GM18502 (cell line): ENCODE results near the gene FOXK2.

Experiments used
- ATAC-seq: cut with Tn5 transposase; IDR thresholded peaks from one replicate; pipeline ENCODE4 v1.9.1; 2021; ENCODE audit warnings: mild to moderate bottlenecking; ENCODE audit not compliant: unreplicated experiment, poor library complexity

FOXK2 gene

DNA sequence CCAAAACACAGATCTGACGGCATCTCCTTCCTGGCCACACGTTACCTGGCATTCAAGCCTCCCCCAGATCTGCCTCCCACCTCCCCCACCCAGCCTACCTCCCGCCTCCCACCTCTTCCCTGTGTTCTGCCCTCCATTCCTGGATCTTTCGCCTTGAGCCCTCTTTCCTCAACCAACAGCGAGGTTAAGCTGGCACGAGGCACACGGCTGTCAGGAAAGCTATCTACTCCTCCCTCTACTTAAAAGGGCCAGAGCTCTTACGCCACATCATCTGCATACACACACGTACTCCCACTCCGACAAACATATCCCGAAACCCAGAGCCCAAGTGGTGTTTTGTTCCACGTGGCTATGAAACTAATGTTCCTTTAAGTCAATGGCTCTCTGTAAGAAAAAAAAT, 110.7 kb downstream of the FOXK2 start:
- no peak for ATAC-seq

DNA sequence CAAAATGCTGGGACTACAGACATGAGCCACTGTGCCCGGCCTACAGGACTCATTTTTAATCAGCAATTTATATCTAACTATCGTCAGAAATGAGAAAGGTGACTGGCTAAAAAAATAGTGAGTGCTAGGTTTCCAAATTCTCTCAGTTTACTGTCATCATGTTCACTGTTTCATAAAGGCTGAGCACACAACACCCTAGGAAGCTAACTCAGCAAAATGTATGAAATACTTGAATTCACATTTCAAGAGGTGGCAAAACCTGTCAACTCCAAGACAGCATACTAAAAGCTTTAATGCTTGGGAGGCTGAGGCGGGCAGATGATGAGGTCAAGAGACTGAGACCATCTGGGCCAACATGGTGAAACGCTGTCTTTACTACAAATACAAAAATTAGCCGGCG, 112.0 kb downstream of the FOXK2 start:
- no peak for ATAC-seq

DNA sequence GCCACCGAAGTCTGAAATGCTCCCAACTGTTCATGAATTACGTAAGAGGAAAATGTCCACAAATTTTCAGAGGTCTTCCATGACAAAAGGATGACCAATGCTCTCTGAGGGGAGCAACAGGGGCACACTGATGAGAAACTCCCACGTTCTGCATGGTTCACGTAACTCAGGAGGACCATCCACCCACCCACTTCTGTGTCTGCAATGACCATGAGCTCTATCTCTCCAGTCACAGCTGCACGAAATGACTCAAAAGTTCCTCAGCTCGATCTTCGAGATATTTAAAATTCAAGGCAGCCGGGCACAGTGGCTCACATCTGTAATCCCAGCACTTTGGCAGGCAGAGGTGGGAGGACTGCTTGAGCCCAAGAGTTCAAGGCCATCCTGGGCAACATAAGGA, 112.9 kb downstream of the FOXK2 start:
- no peak for ATAC-seq

DNA sequence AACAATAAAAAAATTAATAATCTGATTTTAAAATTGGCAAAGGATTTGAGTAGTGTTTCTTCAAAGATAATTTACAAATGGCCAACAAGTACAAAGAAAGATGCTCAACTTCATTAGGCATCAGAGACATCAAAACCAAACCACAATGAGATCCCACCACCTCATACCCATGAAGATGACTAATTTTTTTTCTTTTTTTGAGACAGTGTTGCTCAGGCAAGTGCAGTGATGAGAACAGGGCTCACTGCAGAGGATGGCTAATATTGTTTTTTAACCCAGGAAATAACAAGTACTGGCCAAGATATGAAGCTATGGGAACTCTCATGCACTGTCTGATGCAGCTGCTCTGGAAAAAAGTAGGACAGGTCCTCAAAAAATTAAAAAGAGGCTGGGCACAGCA, 113.8 kb downstream of the FOXK2 start:
- no peak for ATAC-seq

DNA sequence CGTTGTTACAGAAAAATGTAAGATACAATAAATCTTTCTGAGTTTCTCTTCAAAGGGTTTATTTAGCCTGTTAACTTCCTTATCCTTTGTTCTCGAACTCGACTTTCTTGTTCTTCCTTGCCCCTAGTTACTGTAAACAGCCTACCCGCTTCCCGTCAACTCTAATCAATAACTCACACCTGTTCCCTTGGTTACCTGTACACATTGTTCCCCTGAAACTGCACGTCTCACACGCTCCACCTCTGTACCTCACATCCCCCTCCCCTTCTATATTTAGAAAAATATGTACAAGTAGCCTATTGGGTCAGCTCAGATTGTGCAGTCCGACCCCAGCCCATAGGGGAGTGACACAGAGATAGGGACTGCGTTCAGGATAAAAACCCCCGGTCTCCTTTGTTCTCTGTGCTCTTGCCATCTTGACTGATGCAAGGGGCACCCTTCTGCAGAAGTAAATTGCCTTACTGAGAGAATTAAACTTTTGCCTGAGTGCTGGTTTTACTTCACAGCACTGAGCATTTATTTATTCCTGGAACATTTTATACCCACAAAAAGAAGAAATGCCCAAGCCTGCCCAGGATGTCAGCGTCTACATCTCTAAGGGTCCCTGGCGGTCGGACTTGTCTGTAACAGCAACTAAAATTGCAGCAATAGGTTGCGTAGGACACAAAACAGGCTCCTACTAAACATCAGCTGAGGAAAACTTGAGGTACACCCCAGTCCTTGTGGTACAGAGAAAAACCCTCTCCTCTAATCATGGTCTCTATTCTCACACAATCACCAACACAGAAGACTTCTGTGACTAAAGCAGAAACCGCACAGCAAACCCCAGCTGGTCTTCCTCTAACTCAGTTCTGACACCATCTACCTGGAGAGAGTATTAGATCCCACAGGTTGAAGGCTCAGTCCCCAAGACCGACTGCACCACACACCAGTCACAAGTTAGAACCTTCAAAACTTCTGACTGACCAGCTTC, 117.4 kb downstream of the FOXK2 start:
- ATAC-seq: no peak

DNA sequence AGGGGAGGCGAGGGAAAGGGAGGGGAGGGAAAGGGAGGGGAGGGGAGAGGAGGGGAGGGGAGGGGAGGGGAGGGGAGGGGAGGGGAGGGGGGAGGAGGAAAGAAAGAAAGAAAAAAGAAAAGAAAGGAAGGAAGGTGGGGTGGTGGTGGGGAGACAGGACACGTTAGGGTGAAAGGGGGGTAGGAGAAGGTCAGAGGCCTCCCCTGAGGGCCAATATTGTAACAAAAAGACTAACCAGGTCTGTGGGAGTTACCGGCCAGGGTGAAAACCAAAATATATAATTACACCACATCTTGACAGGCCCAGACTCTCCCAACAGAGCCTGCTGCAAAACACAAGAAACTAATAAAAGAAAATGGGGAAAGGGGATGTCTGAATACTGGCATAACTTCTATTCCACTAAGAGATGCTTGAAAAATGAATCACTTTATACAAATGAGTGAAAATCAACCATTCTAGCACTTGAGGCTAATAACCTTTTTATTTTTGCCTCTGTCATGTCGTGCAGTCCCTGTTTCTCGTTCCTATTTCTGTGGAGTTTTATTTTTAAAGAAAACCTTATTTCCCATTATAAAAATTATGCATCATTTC, 118.7 kb downstream of the FOXK2 start:
- ATAC-seq: no peak

DNA sequence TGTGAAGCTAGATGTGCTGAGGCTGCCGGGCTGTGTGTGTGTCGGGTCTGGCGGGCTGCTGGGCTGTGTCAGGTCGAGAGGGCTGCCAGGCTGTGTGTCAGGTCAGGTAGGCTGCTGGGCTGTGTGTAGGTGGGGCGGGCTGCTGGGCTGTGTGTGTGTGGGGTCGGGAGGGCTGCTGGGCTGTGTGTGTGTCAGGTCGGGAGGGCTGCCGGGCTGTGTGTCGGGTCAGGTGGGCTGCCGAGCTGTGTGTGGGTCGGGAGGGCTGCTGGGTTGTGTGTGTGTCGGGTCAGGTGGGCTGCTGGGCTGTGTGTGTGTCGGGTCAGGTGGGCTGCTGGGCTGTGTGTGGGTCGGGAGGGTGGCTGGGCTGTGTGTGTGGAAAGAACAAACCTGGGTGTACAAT, 120.1 kb downstream of the FOXK2 start:
- no peak for ATAC-seq

DNA sequence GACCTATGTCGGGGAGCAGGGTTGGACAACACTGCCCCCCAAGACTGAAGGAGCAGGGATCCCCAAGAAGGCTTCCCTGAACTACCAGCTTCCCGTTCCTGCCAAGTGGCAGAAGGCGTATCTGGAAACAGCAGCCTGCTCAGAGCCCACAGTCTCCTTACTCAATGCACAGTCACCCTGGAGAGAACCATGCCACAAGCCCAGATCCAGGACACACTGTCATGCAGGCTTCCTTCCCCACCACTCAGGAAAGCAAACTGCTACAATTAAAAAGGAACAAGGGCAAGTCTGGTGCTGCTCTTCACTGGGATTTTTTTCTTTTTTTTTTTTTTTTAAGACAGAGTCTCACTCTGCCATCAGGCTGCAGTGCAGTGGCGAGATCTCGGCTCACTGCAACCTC, 120.5 kb downstream of the FOXK2 start:
- no peak for ATAC-seq

DNA sequence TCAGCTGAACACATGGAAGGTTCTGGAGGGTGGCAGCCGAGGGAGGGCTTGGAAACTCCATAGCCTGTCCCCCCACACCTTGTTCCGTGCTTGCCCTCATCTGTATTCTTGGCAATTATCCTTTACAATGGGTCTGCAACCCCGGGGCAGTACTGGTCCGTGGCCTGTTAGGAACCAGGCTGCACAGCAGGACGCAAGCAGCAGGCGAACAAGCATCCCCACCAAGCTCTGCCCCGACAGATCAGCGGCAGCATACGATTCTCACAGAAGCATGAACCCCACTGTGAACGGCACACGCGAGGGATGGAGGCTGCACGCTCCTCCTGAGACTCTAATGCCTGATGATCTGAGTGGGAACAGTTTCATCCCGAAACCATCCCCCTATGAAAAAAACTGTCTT, 122.5 kb downstream of the FOXK2 start:
- no peak for ATAC-seq

DNA sequence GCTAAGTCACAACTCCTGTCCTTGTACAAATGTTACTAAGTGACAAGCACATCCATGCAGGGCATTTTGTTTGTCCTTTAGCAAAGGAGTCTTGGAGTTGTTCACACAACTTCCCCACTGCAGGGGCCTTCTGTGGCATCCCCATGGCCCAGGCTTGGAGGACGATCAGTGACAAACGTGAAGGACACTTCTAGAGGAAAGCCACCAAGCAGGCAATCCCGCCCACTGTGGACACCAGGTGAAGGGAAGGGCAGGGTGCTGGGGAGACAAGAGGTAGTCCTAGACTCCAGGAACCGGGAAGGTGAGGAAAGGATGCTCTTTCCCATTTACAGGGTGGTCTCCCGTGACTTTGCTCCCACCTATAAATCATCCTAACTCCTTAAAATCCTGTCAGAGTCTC, 124.6 kb downstream of the FOXK2 start:
- ATAC-seq: no peak

DNA sequence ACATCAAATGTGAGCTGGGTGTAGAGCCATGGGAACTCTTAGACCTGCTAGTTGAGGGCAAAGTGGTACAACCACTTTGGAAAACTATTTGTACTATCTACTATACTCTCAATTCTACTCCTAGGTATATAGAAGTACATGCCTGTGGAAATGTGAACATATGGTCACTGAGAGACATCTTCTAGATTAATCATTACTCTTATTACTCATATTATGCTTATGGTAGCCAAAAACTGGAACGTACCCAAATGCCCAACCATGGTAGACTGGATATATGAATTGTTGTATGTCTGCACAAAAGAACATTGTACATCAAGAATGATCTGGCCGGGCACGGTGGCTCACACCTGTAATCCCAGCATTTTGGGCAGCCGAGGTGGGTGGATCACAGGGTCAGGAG, 126.0 kb downstream of the FOXK2 start:
- ATAC-seq: no peak

DNA sequence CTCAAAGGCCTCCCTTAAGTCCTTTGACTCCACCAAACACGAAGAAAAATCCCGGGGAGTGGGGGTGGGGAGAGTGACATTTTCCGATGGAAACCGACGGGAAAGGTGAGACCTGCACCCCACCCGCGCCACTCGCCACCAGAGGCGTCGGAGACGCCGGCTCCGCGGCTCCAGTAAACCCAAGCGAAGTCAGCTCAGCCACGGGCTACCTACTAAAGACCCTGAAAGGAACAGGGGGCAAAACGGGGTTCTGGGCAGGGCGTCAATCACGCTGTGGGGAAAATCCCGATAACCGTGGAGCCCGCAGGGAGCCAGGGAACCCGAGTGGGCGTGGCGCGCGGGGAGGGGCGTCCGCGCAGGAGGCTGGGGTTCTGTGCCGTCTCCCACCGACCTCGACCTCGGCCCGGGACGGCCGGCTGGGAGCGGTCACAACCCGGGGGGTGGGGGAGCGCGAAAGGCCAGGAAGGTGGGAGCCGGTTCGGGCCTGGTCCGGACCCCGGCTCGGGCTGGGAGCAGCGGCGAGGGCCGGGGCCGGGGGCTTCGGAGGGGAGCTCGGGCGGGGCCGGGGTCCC, 128.1 kb downstream of the FOXK2 start:
- peak; percentile 48 for ATAC-seq

DNA sequence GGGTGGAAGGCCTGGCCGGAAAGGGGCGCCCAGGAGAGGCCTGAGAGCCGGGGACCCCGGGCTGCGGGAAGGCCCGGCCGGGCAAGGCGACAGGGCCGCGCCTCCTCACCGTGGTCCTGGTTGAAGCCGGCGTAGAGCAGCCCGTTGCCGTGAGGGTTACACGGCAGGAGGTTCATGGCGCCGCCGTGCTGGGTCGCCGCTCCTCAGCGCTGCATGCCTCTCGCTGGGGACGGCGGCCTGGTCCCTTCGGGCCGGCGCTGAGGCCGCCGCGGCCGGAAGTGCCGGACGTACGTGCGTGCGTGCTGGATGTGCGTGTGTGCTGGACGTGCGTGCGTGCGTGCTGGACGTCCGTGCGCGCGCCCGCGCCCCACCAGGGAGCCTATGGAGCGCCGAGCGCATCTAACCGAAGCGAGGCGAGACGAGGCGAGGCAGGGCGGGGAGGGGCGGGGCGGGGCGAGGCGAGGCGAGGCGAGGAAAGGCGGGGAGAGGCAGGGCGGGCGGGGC, 128.7 kb downstream of the FOXK2 start, which contains the start of gene WDR45B:
Gene WDR45B, minus strand, starts transcription at position 280 of the 504 bp plus-strand sequence. Its CDS starts 104 bp downstream, at position 176.
- peak; percentile 79 for ATAC-seq

DNA sequence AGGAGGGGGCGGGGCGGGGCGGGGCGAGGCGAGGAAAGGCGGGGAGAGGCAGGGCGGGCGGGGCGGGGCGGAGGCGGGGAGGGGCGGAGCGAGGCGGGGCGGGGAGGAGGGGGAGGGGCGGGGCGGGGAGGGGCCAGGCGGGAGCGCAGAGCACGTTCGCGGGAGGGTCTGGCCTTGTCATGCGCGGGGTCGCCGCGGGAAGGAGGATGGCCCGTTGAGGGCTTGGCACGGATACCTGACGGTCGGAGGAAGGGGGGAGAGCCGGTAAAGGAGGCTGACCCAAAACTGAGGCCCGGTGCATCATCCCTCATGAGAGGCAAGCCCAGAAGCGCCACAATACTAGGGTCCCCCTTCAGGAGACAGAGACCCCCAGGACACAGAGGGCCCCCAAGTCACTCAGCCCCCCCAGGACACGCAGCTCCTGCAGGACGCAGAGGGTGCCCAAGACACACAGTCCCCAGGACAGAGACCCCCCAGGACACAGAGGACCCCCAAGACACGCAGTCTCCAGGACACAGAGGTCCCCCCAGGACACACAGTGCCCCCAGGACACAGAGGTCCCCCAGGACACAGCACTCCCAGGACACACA, 129.3 kb downstream of the FOXK2 start:
- ATAC-seq: no peak

DNA sequence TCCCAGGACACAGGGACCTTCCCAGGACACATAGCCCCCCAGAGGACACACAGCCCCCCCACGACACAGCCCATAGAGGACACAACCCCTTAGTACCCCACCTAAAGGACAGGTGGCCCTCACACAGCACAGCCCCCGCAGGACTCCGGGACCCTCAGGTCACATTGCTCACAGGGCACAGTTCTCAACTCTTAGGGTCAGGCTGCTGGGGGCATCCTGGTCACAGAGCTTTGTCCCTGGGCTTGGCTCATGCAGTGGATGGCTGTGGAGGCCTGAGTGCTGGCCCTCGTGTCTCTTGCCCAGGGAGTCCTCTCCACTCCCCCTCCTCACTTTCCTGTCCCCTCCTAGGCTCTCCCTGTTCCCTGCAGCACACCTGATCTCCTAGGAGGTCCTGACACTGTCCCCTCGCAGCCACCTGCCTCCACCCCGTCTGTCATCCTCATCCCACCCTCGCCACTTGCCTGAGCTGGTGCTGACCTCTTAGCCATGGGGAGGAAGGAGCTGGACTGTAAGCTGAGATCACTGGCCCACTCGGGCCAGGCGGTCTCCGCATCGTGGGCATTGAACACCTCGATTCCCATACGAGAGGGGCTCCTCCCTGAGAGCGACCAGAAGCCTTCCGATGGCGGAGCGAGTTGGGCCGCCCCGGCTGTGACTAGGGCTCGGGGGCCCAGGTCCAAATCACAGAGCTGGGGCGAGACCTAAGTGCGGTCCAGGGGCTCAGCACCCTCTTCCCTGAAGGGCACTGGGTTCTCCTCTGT, 130.1 kb downstream of the FOXK2 start:
- no peak for ATAC-seq

DNA sequence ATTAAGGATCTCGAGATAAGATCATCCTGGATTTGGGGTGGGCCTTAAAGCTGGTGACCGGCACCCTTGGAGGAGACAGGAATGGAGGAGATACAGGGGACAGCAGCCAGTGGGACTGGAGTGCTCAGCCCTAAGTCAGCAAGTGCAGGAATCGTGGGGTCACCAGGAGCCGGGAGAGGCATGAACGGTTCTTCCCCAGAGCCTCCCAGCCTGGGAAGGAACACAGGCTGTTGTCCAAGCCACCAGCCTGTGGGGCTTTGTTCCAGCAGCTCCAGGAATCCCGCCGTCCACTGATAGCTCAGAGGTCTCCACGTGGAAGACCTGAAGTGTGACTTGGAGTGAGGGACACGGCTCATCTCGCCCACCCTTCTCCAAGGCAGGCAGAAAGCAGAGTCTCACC, 131.2 kb downstream of the FOXK2 start:
- ATAC-seq: no peak

DNA sequence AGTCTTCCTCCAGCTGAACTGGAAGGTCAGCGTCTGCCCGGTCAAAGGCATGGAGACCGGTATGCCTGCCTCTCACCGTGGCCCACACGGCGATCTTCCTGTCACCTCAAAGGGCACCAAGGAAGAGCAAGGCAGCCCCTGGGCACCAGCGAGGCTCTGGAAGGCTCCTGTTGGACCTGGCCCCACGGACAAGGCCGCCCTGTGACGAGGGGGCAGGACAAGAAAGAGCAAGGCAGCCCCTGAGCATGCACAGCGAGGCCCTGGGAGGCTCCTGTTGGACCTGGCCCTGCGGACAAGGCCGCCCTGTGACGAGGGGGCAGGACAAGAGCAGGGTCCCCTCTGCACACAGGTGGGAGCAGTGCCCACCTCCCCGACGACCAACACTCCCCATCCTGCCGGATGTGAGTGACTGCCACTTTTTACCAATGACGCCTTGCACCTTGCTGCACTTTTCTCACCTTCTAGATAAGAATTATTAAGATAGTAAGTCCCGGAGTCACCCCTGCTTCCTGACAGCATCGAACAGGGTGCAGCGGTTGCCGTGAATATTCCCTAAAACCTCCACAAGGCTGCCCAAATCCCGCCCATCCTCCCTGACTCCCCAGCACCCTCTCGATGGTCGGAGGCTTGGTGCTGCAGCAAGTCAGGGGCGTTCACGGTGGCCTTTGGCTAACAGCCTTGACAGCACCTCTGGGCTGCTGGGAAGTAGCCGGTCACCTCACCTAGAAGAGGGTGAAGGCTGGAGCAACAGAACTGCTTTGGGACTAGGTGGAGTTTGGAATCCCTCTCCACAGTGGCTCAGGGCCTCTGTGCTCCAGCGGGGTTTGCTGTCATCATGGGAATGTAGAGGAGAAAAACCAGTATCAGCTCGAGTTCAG, 134.4 kb downstream of the FOXK2 start:
- ATAC-seq: no peak
